Measurements from ENCODE around the gene FAM209A. TPM values are rescaled to one million over a fixed set of nuclear protein-coding genes. Genes with fewer than 3 reads are reported as not detected.

Gene FAM209A
- polyA plus RNA-seq, 3 donors = 0.19 to 3.6 TPM; not detected in 1

DNA sequence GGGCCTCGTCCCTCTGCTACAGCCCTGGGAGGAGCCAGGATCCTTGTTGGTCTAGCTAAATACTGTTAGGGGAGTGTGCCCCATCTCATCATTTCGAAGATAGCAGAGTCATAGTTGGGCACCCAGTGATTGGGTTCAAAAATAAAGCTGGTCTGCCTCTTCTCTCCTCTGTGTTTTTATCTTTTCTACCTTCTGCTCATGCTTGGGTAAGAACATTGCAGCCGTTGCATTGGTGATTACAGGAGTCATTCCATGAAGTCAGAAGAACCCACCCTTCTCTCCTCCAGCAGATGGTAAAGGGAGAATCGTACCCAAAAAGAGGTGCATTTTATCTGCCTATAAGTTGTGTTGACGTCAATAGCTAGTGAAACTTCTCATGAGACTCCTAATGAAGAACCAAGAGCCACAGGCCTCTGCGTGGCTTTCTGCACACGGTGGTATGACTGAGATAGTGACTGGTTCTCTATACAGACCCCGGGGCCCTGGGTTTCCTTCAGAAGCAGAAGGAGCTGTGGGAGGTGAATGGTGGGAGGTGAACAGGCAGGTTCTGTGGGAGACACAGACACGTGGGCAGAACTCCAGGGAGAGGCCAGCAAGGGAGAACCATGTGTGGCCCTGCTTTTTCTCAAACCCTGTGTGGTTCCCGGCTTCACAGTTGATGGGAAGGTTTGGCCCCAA is 5.7 kb upstream of the FAM209A start:
- 100% methylated on average over 6 of the region's 10 CpGs for WGBS (ENCODE audit: insufficient coverage)
- Mint-ChIP-seq H3K27ac (peak overlapping the region in 1 of 7 donors; percentile 46), H3K4me3 (no peak overlapping the region), H3K9me3 (peaks cover 34 to 40% (median 39%) of the 10 kb centered on the region in 7 donors), H3K36me3 (peaks cover 75 to 79% of the 10 kb centered on the region in 2 donors), H3K27me3 (ENCODE audit: low read depth in 3 of 3) (peaks cover 0 to 1% (median 0%) of the 10 kb centered on the region in 3 donors), H3K4me1 (no peaks in the 10 kb centered on the region)
- Histone ChIP-seq H3K4me1 (ENCODE audit: control insufficient read depth in 1 of 2, insufficient read depth in 2 of 2, low read length in 2 of 2) (no peaks in the 10 kb centered on the region), H3K4me3 (replicated peaks in 1 of 3; ENCODE audit: low read depth in 2 of 3, low read length in 3 of 3) (no peak overlapping the region), H4K20me1 (ENCODE audit: insufficient read depth, low read length) (peaks cover 7% of the 10 kb centered on the region), H3K36me3 (replicated peaks in 1 of 2; ENCODE audit: control insufficient read depth in 1 of 2, insufficient read depth in 2 of 2, low read length in 2 of 2) (peaks cover 65 to 76% of the 10 kb centered on the region in 2 donors), H3K9ac (ENCODE audit: insufficient read depth, low read length, poor library complexity, severe bottlenecking) (no peak overlapping the region), H3K9me3 (replicated peaks in 1 of 2; ENCODE audit: control insufficient read depth in 1 of 2, insufficient read depth in 1 of 2, low read length in 2 of 2) (peaks cover 35 to 38% of the 10 kb centered on the region in 2 donors), H3K79me2 (ENCODE audit: insufficient read depth, low read length) (no peaks in the 10 kb centered on the region), H3K4me2 (replicated peaks; ENCODE audit: extremely low read depth, low read length, poor library complexity, severe bottlenecking) (no peak overlapping the region), H3K27me3 (ENCODE audit: control insufficient read depth in 2 of 2, insufficient read depth in 2 of 2, low read length in 2 of 2) (no peaks in the 10 kb centered on the region), H3K27ac (ENCODE audit: low read depth in 1 of 2, low read length in 2 of 2) (no peak overlapping the region), H2AFZ (ENCODE audit: insufficient read depth, low read depth, low read length, poor library complexity, severe bottlenecking) (no peak overlapping the region)
- intact Hi-C loops (cut with micrococcal nuclease) = no loop called here
- TF ChIP-seq, protein P1, sequence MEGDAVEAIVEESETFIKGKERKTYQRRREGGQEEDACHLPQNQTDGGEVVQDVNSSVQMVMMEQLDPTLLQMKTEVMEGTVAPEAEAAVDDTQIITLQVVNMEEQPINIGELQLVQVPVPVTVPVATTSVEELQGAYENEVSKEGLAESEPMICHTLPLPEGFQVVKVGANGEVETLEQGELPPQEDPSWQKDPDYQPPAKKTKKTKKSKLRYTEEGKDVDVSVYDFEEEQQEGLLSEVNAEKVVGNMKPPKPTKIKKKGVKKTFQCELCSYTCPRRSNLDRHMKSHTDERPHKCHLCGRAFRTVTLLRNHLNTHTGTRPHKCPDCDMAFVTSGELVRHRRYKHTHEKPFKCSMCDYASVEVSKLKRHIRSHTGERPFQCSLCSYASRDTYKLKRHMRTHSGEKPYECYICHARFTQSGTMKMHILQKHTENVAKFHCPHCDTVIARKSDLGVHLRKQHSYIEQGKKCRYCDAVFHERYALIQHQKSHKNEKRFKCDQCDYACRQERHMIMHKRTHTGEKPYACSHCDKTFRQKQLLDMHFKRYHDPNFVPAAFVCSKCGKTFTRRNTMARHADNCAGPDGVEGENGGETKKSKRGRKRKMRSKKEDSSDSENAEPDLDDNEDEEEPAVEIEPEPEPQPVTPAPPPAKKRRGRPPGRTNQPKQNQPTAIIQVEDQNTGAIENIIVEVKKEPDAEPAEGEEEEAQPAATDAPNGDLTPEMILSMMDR (IDR thresholded peaks at IDR 0.05) = no peak
- no peak for DNase-seq

DNA sequence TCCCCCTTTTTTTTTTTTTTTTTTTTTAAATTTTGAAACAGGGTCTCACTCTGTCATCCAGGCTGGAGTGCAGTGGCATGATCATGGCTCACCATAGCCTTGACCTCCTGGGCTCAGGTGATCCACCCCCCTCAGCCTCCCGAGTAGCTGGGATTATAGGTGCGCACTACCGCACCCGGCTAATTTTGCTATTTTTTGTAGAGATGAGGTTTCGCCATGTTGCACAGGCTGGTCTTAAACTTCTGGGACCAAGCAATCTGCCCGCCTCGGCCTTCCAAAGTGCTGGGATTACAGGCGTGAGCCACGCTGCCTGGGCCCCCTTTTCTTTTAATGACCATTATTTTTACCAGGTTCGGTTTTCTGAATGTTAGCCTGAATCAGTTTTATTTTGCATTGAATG is 5.0 kb upstream of the FAM209A start:
- no peaks in the 10 kb centered on the region for H3K4me1 ChIP-seq (ENCODE audit: control insufficient read depth in 1 of 2, insufficient read depth in 2 of 2, low read length in 2 of 2)
- Mint-ChIP-seq H3K4me3 (no peak overlapping the region), H3K27me3 (ENCODE audit: low read depth in 3 of 3) (peaks cover 0 to 1% (median 0%) of the 10 kb centered on the region in 3 donors), H3K4me1 (no peaks in the 10 kb centered on the region), H3K27ac (no peak overlapping the region), H3K9me3 (peaks cover 34 to 40% (median 39%) of the 10 kb centered on the region in 7 donors), H3K36me3 (peaks cover 68 to 72% of the 10 kb centered on the region in 2 donors)
- peaks cover 7% of the 10 kb centered on the region for H4K20me1 ChIP-seq (ENCODE audit: insufficient read depth, low read length)
- no peak overlapping the region for H3K4me3 ChIP-seq (replicated peaks in 1 of 3; ENCODE audit: low read depth in 2 of 3, low read length in 3 of 3)
- no peak overlapping the region for H3K27ac ChIP-seq (ENCODE audit: low read depth in 1 of 2, low read length in 2 of 2)
- H3K9ac ChIP-seq (ENCODE audit: insufficient read depth, low read length, poor library complexity, severe bottlenecking) = no peak overlapping the region
- TF ChIP-seq, protein P1 (IDR thresholded peaks at IDR 0.05) = no peak
- no peaks in the 10 kb centered on the region for H3K27me3 ChIP-seq (ENCODE audit: control insufficient read depth in 2 of 2, insufficient read depth in 2 of 2, low read length in 2 of 2)
- intact Hi-C loops (cut with micrococcal nuclease) = no loop called here
- H2AFZ ChIP-seq (ENCODE audit: insufficient read depth, low read depth, low read length, poor library complexity, severe bottlenecking) = no peak overlapping the region
- WGBS (ENCODE audit: insufficient coverage) = 100% methylated on average over 3 of the region's 10 CpGs
- no peak overlapping the region for H3K4me2 ChIP-seq (replicated peaks; ENCODE audit: extremely low read depth, low read length, poor library complexity, severe bottlenecking)
- H3K79me2 ChIP-seq (ENCODE audit: insufficient read depth, low read length) = no peaks in the 10 kb centered on the region
- H3K36me3 ChIP-seq (replicated peaks in 1 of 2; ENCODE audit: control insufficient read depth in 1 of 2, insufficient read depth in 2 of 2, low read length in 2 of 2) = peaks cover 58 to 69% of the 10 kb centered on the region in 2 donors
- DNase-seq = no peak
- peaks cover 35 to 38% of the 10 kb centered on the region in 2 donors for H3K9me3 ChIP-seq (replicated peaks in 1 of 2; ENCODE audit: control insufficient read depth in 1 of 2, insufficient read depth in 1 of 2, low read length in 2 of 2)

Data from CD14-positive monocyte (primary cell).